ENCODE results near the gene DPYD.

The DPYD gene

GRCh38 chr1:97348599-97349265 is 572.1 kb downstream of the DPYD start:
- no peak for DNase-seq

GRCh38 chr1:97340951-97341350 is 579.9 kb downstream of the DPYD start:
- DNase-seq = no peak

DNA sequence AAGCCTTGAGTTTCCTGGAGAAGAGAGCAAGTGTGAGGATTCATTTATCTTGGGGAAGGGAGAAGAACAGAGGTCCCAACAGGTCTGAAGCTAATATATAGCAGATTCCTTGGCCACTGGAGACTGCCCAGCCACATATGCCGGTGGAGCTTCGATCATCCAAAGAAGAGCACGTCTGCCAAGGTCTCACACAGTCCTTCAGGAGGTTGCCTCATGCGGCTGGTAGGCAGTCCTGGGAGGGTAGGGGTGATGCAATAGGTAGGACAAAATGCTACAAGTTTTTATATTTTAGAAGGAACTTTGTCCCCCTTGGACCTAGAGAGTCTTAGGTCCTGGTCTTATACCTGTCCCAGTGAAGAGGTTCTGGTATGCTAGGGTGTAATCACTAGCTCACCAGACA is 582.5 kb downstream of the DPYD start:
- no peak for DNase-seq

GRCh38 chr1:97337250-97338030 is 583.4 kb downstream of the DPYD start:
- no peak for DNase-seq

- DNase-seq = no peak
Observed at GRCh38 chr1:97334454-97334853, 586.4 kb downstream of the DPYD start.

DNA sequence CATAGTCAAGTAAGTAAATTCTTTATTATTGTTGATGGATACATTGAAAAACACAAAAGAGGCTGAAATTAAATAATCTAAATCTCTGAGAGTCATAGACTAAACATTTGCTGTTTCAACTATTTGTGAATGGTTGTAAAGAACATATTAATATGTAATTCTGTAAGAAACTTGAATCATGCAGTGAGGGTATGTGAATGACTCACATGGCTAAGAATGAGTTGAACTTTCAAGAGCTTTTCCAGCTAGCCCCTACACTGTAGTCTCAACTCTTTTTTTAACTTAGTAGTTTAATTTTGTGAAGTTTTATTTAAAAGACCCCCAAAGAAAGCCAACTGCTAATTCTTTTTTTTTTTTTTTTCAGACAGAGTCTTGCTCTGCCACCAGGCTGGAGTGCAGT is 588.1 kb downstream of the DPYD start:
- DNase-seq = no peak

DNA sequence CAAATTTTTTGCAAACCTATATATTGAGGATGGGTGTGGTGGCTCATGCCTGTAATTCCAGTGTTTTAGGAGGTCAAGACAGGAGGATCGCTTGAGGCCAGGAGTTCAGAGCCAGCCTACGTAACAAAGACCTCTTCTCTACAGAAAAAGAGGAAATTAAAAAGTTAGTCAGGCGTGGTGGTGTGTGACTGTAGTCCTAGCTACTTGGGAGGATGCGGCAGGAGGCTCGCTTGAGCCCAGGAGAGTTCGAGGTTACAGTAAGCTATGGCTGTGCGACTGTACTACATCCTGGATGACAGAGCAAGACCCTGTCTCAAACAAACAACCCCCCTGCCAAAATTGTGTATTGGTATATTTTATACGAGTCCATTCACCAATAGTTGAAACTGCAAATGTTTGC is 589.7 kb downstream of the DPYD start:
- DNase-seq = no peak

- no peak for DNase-seq
Observed at GRCh38 chr1:97314685-97315084, 606.1 kb downstream of the DPYD start.

- DNase-seq = no peak
Observed at GRCh38 chr1:97308131-97308530, 612.7 kb downstream of the DPYD start.

GRCh38 chr1:97307568-97307967 is 613.3 kb downstream of the DPYD start:
- DNase-seq = no peak

DNA sequence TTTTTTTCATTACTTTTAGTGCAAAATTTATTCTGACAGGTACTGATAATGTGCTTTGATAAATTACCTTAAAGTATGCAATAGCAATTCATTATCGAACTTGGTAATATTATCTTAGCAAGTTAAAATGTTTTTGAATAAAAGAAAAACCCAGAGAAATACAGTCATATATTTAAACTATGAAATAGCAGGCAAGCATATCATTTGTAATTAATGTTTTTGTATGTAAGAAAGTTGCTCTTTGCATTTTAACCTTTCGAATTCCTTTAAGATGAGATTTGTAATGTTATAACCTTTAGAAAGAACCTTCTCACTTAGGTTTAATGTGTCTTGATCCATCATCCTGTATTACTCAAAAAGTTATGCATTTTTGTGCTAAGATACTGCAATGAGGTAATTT is 613.7 kb downstream of the DPYD start:
- no peak for DNase-seq

DNA sequence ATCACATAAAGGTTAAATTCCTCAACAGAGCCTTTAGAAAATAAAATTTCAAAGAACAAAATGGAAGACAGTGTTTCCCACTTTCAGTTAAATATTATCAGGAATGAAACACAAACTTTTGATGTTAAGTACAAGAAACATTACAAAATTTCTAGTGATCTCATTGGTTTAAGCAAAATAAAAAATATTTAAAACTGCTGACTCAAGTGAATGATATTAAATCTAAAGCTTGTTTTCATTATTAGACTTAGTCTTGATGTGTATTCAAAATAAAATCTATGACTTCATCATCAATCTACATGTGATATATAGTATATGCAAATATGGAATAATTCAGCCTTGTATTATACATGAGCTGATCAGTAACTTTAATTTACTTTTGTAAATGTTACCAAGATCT is 614.3 kb downstream of the DPYD start:
- DNase-seq = no peak

DNA sequence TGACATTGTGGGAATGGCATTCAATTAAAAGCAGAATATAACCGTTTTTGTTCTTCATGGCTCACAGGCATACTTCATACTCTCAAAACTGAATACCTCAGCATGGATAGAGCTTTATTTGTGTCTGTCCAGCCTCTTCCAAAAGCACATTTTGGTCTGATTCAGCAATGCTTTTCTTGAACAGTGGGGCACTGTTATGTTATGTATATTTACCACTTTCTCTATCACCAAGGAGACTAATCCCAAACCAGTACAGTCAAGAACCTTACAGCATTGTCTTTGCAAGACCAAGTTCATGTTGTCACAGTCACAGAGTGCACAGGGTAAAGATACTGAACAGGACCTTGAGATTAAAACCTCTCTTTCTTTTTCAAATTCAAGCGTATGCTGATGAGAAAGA is 616.5 kb downstream of the DPYD start:
- no peak for DNase-seq

DNA sequence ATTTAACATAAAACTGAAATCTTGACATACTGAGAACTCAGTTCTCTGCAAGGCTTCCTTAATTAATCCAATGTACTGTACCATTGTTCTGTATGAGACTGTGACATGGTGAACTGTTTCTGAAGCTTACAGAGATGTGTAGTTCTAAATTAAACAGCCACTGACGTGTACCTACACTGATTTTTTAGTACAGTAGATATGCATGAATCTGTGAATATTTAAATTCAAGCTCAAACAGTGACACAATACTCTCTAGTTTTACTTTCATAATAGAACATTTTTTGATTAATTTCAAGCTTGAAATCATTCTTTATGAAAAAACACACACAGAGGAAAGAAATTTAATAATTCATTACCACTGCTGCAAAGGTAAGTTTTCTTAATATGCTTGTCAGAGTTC is 621.9 kb downstream of the DPYD start:
- no peak for DNase-seq

DNA sequence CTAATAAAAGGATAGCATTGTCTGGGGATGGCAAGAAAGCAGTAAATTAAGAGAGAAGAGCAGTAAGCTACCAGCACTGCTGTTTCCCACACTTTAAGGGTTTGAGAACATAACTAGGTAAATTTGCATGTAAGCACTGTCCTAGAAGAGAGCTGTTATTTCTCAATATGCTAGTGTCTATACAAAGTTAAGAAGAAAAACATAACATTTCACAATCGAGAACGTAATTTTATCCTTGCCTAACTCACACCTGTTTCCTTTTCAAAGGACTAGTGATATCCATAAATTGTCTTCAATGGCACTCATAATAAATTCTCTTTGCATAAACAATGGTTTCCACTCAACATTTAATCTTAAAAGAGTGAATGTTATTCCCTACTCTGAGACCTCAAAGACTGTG is 623.2 kb downstream of the DPYD start:
- DNase-seq = no peak

- DNase-seq = no peak
Observed at GRCh38 chr1:97281962-97282361, 638.9 kb downstream of the DPYD start.

GRCh38 chr1:97277891-97278654 is 642.8 kb downstream of the DPYD start:
- no peak for DNase-seq

GRCh38 chr1:97271916-97272788 is 648.7 kb downstream of the DPYD start:
- DNase-seq = no peak

DNA sequence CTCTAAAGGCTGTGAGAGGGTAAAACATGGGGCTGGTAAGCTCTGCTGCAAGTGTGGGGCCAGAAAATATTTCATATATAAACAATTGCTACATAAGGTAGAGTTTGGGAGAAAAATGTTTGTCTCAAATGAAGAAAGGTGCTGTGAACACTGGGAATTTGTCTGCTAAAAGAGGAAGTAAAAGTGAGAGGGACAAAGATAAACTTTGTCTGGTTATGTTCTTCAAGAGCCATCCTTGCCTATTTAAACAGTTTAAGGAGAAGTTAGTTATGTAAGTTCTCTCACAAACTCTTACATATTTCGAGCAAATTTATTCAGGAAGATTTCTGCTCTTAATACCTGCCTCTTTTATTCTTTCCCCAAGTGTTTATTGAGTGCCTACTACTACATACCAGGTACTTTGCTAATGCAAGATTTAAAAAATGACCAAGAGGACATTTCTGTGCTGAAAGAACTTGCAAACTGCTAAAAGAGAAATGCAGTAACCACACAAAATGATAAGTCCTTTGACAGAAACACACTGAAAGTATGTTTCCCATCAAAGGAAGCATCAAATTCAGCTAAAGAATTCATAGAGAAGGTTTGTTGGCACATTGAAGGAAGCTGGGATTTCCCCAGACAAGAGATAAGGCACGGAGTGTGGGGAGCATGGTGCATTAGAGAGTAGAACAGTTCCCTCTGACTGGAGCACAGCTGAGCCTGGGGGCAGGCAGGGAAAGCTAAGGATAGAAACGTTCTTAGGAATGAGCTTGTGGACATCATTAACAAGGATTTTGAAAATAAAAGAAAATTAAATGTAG is 650.1 kb downstream of the DPYD start:
- DNase-seq = no peak

GRCh38 chr1:97265630-97266029 is 655.2 kb downstream of the DPYD start:
- no peak for DNase-seq

DNA sequence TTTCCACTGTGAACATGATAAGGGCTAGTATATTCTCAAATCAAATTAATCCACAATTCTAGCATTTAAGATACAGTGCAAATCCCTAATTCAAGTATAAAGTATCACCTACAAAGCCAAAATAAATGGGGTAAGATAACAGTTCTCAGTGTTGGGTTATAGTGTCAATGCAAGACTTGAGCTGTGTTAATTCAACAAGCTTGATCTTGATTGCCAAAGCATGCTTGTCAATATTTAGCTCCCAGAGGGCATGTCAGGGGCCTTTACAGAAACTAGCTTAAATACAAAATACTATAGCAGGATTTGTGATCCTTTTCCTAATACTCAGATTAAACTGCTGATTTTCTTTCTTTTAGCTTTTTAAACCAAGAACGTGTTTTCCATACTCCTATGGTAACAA is 658.0 kb downstream of the DPYD start:
- no peak for DNase-seq

DNA sequence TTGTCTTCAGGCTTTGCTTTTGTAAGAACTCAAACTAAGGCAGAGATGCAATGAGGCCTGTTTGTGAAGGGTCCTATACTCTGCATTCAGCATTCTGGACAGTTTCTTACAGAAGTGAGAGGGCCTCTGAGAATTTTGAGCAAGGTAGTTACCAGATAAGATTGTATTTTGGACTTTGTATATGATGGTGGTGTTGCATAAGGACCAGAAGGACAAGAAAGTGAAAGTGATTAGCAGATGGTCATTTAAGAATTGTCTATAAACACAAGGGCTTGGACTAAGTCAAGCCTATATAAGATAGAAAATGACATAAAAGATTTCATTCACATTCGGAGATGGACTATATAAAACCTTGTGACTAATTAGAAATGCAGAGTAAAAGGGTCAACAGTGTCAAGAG is 662.2 kb downstream of the DPYD start:
- DNase-seq = no peak
